HUES48 (cell line): ENCODE data around the gene SCT.

Experiments used
- H3K27ac ChIP-seq: one replicate; pipeline ENCODE4 v1.7.0; 2013; ENCODE audit warnings: low read depth, low read length, inconsistent platforms
- H3K27me3 ChIP-seq: 2 replicates; pipeline ENCODE4 v1.6.1; 2013; ENCODE audit warnings: mild to moderate bottlenecking, low read length; ENCODE audit not compliant: control insufficient read depth, insufficient read depth
- H3K36me3 ChIP-seq: 2 replicates; pipeline ENCODE4 v1.6.1; 2013; ENCODE audit warnings: low read length; ENCODE audit not compliant: control insufficient read depth, insufficient read depth
- H3K4me1 ChIP-seq: 2 replicates; pipeline ENCODE4 v1.6.1; 2013; ENCODE audit warnings: mild to moderate bottlenecking, low read length; ENCODE audit not compliant: control insufficient read depth, insufficient read depth
- H3K4me3 ChIP-seq: 2 replicates; pipeline ENCODE4 v1.5.1; 2013; ENCODE audit warnings: mild to moderate bottlenecking, low read depth, low read length
- H3K9ac ChIP-seq: 2 replicates; pipeline ENCODE4 v1.6.1; 2013; ENCODE audit warnings: mild to moderate bottlenecking, low read depth, low read length, moderate library complexity
- H3K9me3 ChIP-seq: 2 replicates; pipeline ENCODE4 v1.6.1; 2013; ENCODE audit warnings: low read length; ENCODE audit not compliant: control insufficient read depth, insufficient read depth

Gene SCT

GRCh38 chr11:620201-620600 lies 6.8 kb downstream of the SCT start:
- no peaks in the 10 kb centered on the region for H3K4me1 ChIP-seq
- H3K9me3 ChIP-seq = no peaks in the 10 kb centered on the region
- no peak overlapping the region for H3K27ac ChIP-seq
- no peak overlapping the region for H3K9ac ChIP-seq
- no peaks in the 10 kb centered on the region; the same call in 1 of the 2 replicates for H3K36me3 ChIP-seq
- H3K4me3 ChIP-seq = no peak overlapping the region
- H3K27me3 ChIP-seq = no peaks in the 10 kb centered on the region

GRCh38 chr11:619628-620050 lies 7.3 kb downstream of the SCT start:
- Histone ChIP-seq H3K27me3 (no peaks in the 10 kb centered on the region), H3K9ac (no peak overlapping the region), H3K4me3 (no peak overlapping the region), H3K9me3 (no peaks in the 10 kb centered on the region), H3K4me1 (no peaks in the 10 kb centered on the region), H3K27ac (no peak overlapping the region), H3K36me3 (peaks cover 1% of the 10 kb centered on the region; the same call in 1 of the 2 replicates)

- Histone ChIP-seq H3K4me1 (no peaks in the 10 kb centered on the region), H3K9ac (no peak overlapping the region), H3K4me3 (no peak overlapping the region), H3K9me3 (no peaks in the 10 kb centered on the region), H3K27me3 (no peaks in the 10 kb centered on the region), H3K36me3 (peaks cover 5% of the 10 kb centered on the region; the same call in 1 of the 2 replicates), H3K27ac (no peak overlapping the region)
These were observed 7.9 kb downstream of the SCT start for GRCh38 chr11:618856-619627.

GRCh38 chr11:617912-618682 lies 8.9 kb downstream of the SCT start:
- Histone ChIP-seq H3K27ac (no peak overlapping the region), H3K9ac (no peak overlapping the region), H3K9me3 (no peaks in the 10 kb centered on the region), H3K36me3 (peaks cover 7% of the 10 kb centered on the region; the same call in 1 of the 2 replicates), H3K27me3 (no peaks in the 10 kb centered on the region), H3K4me3 (no peak overlapping the region), H3K4me1 (no peaks in the 10 kb centered on the region)

- Histone ChIP-seq H3K27ac (no peak overlapping the region), H3K36me3 (peaks cover 15% of the 10 kb centered on the region), H3K27me3 (no peaks in the 10 kb centered on the region), H3K4me1 (no peaks in the 10 kb centered on the region), H3K9me3 (no peaks in the 10 kb centered on the region), H3K9ac (no peak overlapping the region), H3K4me3 (no peak overlapping the region)
These were observed 9.6 kb downstream of the SCT start for GRCh38 chr11:617199-617911.

- H3K9ac ChIP-seq = no peak overlapping the region
- H3K27me3 ChIP-seq = no peaks in the 10 kb centered on the region
- H3K4me3 ChIP-seq = peak overlapping the region; percentile 81; the same call in 1 of the 2 replicates
- H3K4me1 ChIP-seq = no peaks in the 10 kb centered on the region
- peaks cover 23% of the 10 kb centered on the region for H3K36me3 ChIP-seq
- H3K9me3 ChIP-seq = no peaks in the 10 kb centered on the region
- H3K27ac ChIP-seq = no peak overlapping the region
These were observed 10.4 kb downstream of the SCT start for GRCh38 chr11:616320-617198.

GRCh38 chr11:615504-616319 lies 11.3 kb downstream of the SCT start, which contains the start of gene IRF7:
Gene IRF7, minus strand, starts transcription at chr11:615950. Its CDS starts 586 bp downstream, at chr11:615364.
- H3K36me3 ChIP-seq = peaks cover 31% of the 10 kb centered on the region

GRCh38 chr11:614623-615503 lies 12.1 kb downstream of the SCT start:
- H3K4me1 ChIP-seq = no peaks in the 10 kb centered on the region
- peak overlapping the region; percentile 93 for H3K27ac ChIP-seq
- H3K27me3 ChIP-seq = no peaks in the 10 kb centered on the region
- peak overlapping the region; percentile 58; the same call in 1 of the 2 replicates for H3K9ac ChIP-seq
- no peaks in the 10 kb centered on the region for H3K9me3 ChIP-seq
- peak overlapping the region; percentile 81 for H3K4me3 ChIP-seq
- H3K36me3 ChIP-seq = peaks cover 40% of the 10 kb centered on the region

More at GRCh38 chr11:615504-616319, 11.3 kb downstream of the SCT start, which contains the start of gene IRF7:
- Histone ChIP-seq H3K27ac (peak within 1 kb of the TSS; percentile 93), H3K9ac (peak within 1 kb of the TSS; percentile 79), H3K4me1 (no peaks in the 10 kb centered on the region), H3K9me3 (no peaks in the 10 kb centered on the region), H3K4me3 (peak within 1 kb of the TSS; percentile 81), H3K27me3 (no peaks in the 10 kb centered on the region)

GRCh38 chr11:614021-614622 lies 12.9 kb downstream of the SCT start:
- Histone ChIP-seq H3K36me3 (peaks cover 47% of the 10 kb centered on the region), H3K27ac (peak overlapping the region; percentile 5), H3K9me3 (no peaks in the 10 kb centered on the region), H3K4me1 (no peaks in the 10 kb centered on the region), H3K9ac (no peak overlapping the region), H3K27me3 (no peaks in the 10 kb centered on the region), H3K4me3 (no peak overlapping the region)
